ENCODE results near the gene DOCK9.

GRCh38 chr13:98915563-98915962 lies 62.3 kb downstream of the DOCK9 start:
- TF ChIP-seq CTCF (IDR thresholded peaks at IDR 0.05; ENCODE audit: insufficient read depth, low read depth, low read length) (no peak), EZH2 (IDR thresholded peaks at IDR 0.05; ENCODE audit: insufficient read depth, low read length) (no peak)
